Mesenchymal stem cell (in vitro differentiated cells and primary cell): ENCODE results near the gene LARP1.

ENCODE experiments used
- DNase-seq: peaks from one replicate; pipeline ENCODE4 v3.0.0-alpha.2; 2013
- H2AFZ ChIP-seq: one replicate; pipeline ENCODE4 v1.6.1; 2013; ENCODE audit warnings: low read depth, mild to moderate bottlenecking, control low read depth, inconsistent platforms, low read length, moderate library complexity
- H2AK5ac ChIP-seq: 2 replicates; pipeline ENCODE4 v1.6.1; 2013; ENCODE audit warnings: low read length, moderate library complexity, mild to moderate bottlenecking, inconsistent platforms; ENCODE audit not compliant: severe bottlenecking
- H2BK120ac ChIP-seq: one replicate; pipeline ENCODE4 v1.6.1; 2013; ENCODE audit warnings: low read depth, mild to moderate bottlenecking, inconsistent platforms, low read length, moderate library complexity
- H2BK12ac ChIP-seq, 2 experiments: one replicate each; pipeline ENCODE4 v1.6.1; 2013; ENCODE audit warnings: inconsistent platforms in 2 of 2, low read length in 2 of 2, mild to moderate bottlenecking in 2 of 2, moderate library complexity in 2 of 2, control low read depth in 1 of 2
- H2BK15ac ChIP-seq: one replicate; pipeline ENCODE4 v1.6.1; 2013; ENCODE audit warnings: mild to moderate bottlenecking, low read depth, inconsistent platforms; ENCODE audit not compliant: poor library complexity, severe bottlenecking
- H2BK5ac ChIP-seq: 2 replicates; pipeline ENCODE4 v1.6.1; 2013; ENCODE audit warnings: low read depth, mild to moderate bottlenecking, low read length, control low read depth, inconsistent platforms; ENCODE audit not compliant: poor library complexity, severe bottlenecking
- H3K14ac ChIP-seq, 2 experiments: one replicate each; pipeline ENCODE4 v1.6.1; 2013; ENCODE audit warnings: inconsistent platforms in 2 of 2, low read length in 2 of 2, control low read depth in 1 of 2, mild to moderate bottlenecking in 1 of 2, moderate library complexity in 1 of 2
- H3K18ac ChIP-seq, 2 experiments: one replicate each; pipeline ENCODE4 v1.6.1; 2013; ENCODE audit warnings: inconsistent platforms in 2 of 2, low read length in 2 of 2, control low read depth in 1 of 2, low read depth in 1 of 2, mild to moderate bottlenecking in 1 of 2
- H3K23ac ChIP-seq, 2 experiments: one replicate each; pipeline ENCODE4 v1.6.1; 2013; ENCODE audit warnings: inconsistent platforms in 2 of 2, low read length in 2 of 2, mild to moderate bottlenecking in 2 of 2, moderate library complexity in 2 of 2, control low read depth in 1 of 2
- H3K27ac ChIP-seq: 2 replicates; pipeline ENCODE4 v1.5.1; 2013; ENCODE audit warnings: mild to moderate bottlenecking, moderate library complexity, low read length, control low read depth, inconsistent platforms; ENCODE audit not compliant: poor library complexity, severe bottlenecking
- H3K27me3 ChIP-seq, 2 experiments: 2 replicates each; pipeline versions ENCODE4 v1.6.1 to v1.7.0; 2013; ENCODE audit warnings: low read length in 2 of 2, mild to moderate bottlenecking in 2 of 2, moderate library complexity in 2 of 2, control low read depth in 1 of 2, inconsistent platforms in 1 of 2; ENCODE audit not compliant: control insufficient read depth in 1 of 2, insufficient read depth in 1 of 2
- H3K36me3 ChIP-seq, 2 experiments: 2 replicates each; pipeline versions ENCODE4 v1.6.1 to v1.7.0; 2013; ENCODE audit warnings: low read length in 2 of 2, control low read depth in 1 of 2, inconsistent platforms in 1 of 2, low read depth in 1 of 2, mild to moderate bottlenecking in 1 of 2; ENCODE audit not compliant: insufficient read depth in 2 of 2, control insufficient read depth in 1 of 2
- H3K4ac ChIP-seq, 2 experiments: one replicate each; pipeline ENCODE4 v1.6.1; 2013; ENCODE audit warnings: inconsistent platforms in 2 of 2, low read length in 2 of 2, mild to moderate bottlenecking in 2 of 2, moderate library complexity in 2 of 2, control low read depth in 1 of 2, low read depth in 1 of 2
- H3K4me1 ChIP-seq: 2 replicates; pipeline ENCODE4 v1.6.1; 2013; ENCODE audit warnings: low read depth, low read length, control low read depth; ENCODE audit not compliant: control insufficient read depth, insufficient read depth
- H3K4me2 ChIP-seq: 2 replicates; pipeline ENCODE4 v1.6.1; 2013; ENCODE audit warnings: low read length, mild to moderate bottlenecking, inconsistent platforms; ENCODE audit not compliant: poor library complexity, severe bottlenecking
- H3K4me3 ChIP-seq, 2 experiments: 2 replicates each; pipeline versions ENCODE4 v1.5.1 to v1.7.0; 2013; ENCODE audit warnings: low read length in 2 of 2, mild to moderate bottlenecking in 2 of 2, control low read depth in 1 of 2, low read depth in 1 of 2; ENCODE audit not compliant: insufficient read depth in 1 of 2
- H3K79me1 ChIP-seq: replicated peaks from 2 replicates; pipeline ENCODE4 v1.6.1; 2013; ENCODE audit warnings: mild to moderate bottlenecking, control low read depth, low read length, inconsistent platforms; ENCODE audit not compliant: poor library complexity, severe bottlenecking
- H3K9ac ChIP-seq: 2 replicates; pipeline ENCODE4 v1.7.0; 2013; ENCODE audit warnings: mild to moderate bottlenecking, low read length, moderate library complexity
- H3K9me3 ChIP-seq: 2 replicates; pipeline ENCODE4 v1.7.0; 2013; ENCODE audit warnings: mild to moderate bottlenecking, low read length; ENCODE audit not compliant: control insufficient read depth
- H4K8ac ChIP-seq: one replicate; pipeline ENCODE4 v1.6.1; 2013; ENCODE audit warnings: inconsistent platforms, mild to moderate bottlenecking, low read length, moderate library complexity
- H4K91ac ChIP-seq: one replicate; pipeline ENCODE4 v1.6.1; 2013; ENCODE audit warnings: mild to moderate bottlenecking, low read length, inconsistent platforms
- WGBS: methylation state at CpG from one replicate; pipeline ENCODE4 v1.1.7; 2013; ENCODE audit warnings: mixed read lengths; 5-methylcytosine and 5-hydroxymethylcytosine counted together

Gene LARP1

GRCh38 chr5:154813158-154813557, 58.0 kb downstream of the LARP1 start:
- H3K18ac ChIP-seq = no peak overlapping the region

DNA sequence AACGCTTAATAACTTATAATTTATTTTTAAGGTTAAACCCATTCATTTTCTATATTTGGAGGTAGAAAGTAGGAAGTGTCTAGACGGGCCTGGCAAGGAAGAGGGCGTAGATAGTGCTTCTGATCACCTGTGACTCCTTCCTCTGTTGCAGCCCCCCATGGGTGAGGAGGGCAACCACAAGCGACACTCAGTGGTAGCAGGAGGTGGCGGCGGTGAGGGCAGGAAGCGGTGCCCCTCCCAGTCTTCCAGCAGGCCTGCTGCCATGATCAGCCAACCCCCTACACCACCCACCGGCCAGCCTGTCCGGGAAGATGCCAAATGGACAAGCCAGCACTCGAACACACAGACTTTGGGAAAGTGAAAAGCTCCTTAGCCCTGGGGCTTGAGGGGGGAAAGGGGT, 58.6 kb downstream of the LARP1 start:
- H3K4ac ChIP-seq = no peak overlapping the region
- H3K14ac ChIP-seq = no peak overlapping the region
- H4K8ac ChIP-seq = no peak overlapping the region
- H3K36me3 ChIP-seq = peaks cover 56 to 90% of the 10 kb centered on the region in 2 experiments
- no peak overlapping the region for H4K91ac ChIP-seq
- 97% methylated on average over 8 of the region's 10 CpGs for WGBS
- H2BK12ac ChIP-seq = no peak overlapping the region
- H3K4me2 ChIP-seq = no peak overlapping the region
- peaks cover 7% of the 10 kb centered on the region for H3K4me1 ChIP-seq
- H2BK120ac ChIP-seq = no peak overlapping the region
- H3K27me3 ChIP-seq = no peaks in the 10 kb centered on the region
- no peak overlapping the region for H3K27ac ChIP-seq
- DNase-seq = no peak
- H3K9me3 ChIP-seq = no peaks in the 10 kb centered on the region
- H2AFZ ChIP-seq = no peak overlapping the region
- no peak overlapping the region for H2BK5ac ChIP-seq
- H3K79me1 ChIP-seq = peaks cover 40% of the 10 kb centered on the region
- H2BK15ac ChIP-seq = no peak overlapping the region
- no peak overlapping the region for H3K4me3 ChIP-seq
- H3K18ac ChIP-seq = no peak overlapping the region
- no peak overlapping the region for H2AK5ac ChIP-seq
- H3K9ac ChIP-seq = peak overlapping the region; percentile 19
- no peak overlapping the region for H3K23ac ChIP-seq

More at GRCh38 chr5:154813158-154813557, 58.0 kb downstream of the LARP1 start:
- peaks cover 59 to 90% of the 10 kb centered on the region in 2 experiments for H3K36me3 ChIP-seq
- no peak overlapping the region for H2BK120ac ChIP-seq
- no peak overlapping the region for H2BK12ac ChIP-seq
- no peak overlapping the region for H3K23ac ChIP-seq
- H2AFZ ChIP-seq = no peak overlapping the region
- 98% methylated on average over 4 of the region's 4 CpGs for WGBS
- H3K4ac ChIP-seq = no peak overlapping the region
- H3K14ac ChIP-seq = no peak overlapping the region
- no peak overlapping the region for H4K8ac ChIP-seq
- H3K4me3 ChIP-seq = no peak overlapping the region
- H2BK5ac ChIP-seq = no peak overlapping the region
- H3K4me2 ChIP-seq = no peak overlapping the region
- no peak overlapping the region for H2BK15ac ChIP-seq
- H3K27ac ChIP-seq = no peak overlapping the region
- peaks cover 41% of the 10 kb centered on the region for H3K79me1 ChIP-seq
- no peak for DNase-seq
- H2AK5ac ChIP-seq = no peak overlapping the region
- H3K9ac ChIP-seq = peak overlapping the region; percentile 19
- peaks cover 7% of the 10 kb centered on the region for H3K4me1 ChIP-seq
- no peaks in the 10 kb centered on the region for H3K27me3 ChIP-seq
- H3K9me3 ChIP-seq = no peaks in the 10 kb centered on the region
- H4K91ac ChIP-seq = no peak overlapping the region

- H4K8ac ChIP-seq = no peak overlapping the region
- peak overlapping the region in 1 of 2 experiments; percentile 11 for H3K18ac ChIP-seq
- H3K14ac ChIP-seq = no peak overlapping the region
- DNase-seq = no peak
- H3K23ac ChIP-seq = no peak overlapping the region
- H3K79me1 ChIP-seq = peaks cover 49% of the 10 kb centered on the region
- no peak overlapping the region for H3K9ac ChIP-seq
- no peak overlapping the region for H2AK5ac ChIP-seq
- H2BK12ac ChIP-seq = no peak overlapping the region
- no peaks in the 10 kb centered on the region for H3K27me3 ChIP-seq
- peaks cover 66 to 93% of the 10 kb centered on the region in 2 experiments for H3K36me3 ChIP-seq
- no peak overlapping the region for H2BK5ac ChIP-seq
- peaks cover 7% of the 10 kb centered on the region for H3K4me1 ChIP-seq
- no peak overlapping the region for H3K4ac ChIP-seq
- H2AFZ ChIP-seq = no peak overlapping the region
- no peak overlapping the region for H2BK15ac ChIP-seq
- H3K9me3 ChIP-seq = no peaks in the 10 kb centered on the region
- no peak overlapping the region for H3K27ac ChIP-seq
- over 99% methylated on average over 11 of the region's 11 CpGs for WGBS
- H4K91ac ChIP-seq = no peak overlapping the region
- H2BK120ac ChIP-seq = no peak overlapping the region
- H3K4me3 ChIP-seq = peak overlapping the region in 1 of 2 experiments; percentile 22
- H3K4me2 ChIP-seq = no peak overlapping the region
Observed at GRCh38 chr5:154815025-154815424, 59.8 kb downstream of the LARP1 start.

GRCh38 chr5:154815684-154816247, 60.6 kb downstream of the LARP1 start:
- H2BK5ac ChIP-seq = no peak overlapping the region
- H3K4ac ChIP-seq = no peak overlapping the region
- H3K18ac ChIP-seq = no peak overlapping the region
- H3K4me3 ChIP-seq = no peak overlapping the region
- H3K23ac ChIP-seq = no peak overlapping the region
- H2BK12ac ChIP-seq = no peak overlapping the region
- no peaks in the 10 kb centered on the region for H3K9me3 ChIP-seq
- H2BK120ac ChIP-seq = no peak overlapping the region
- no peak overlapping the region for H3K27ac ChIP-seq
- peaks cover 7% of the 10 kb centered on the region for H3K4me1 ChIP-seq
- no peak overlapping the region for H3K9ac ChIP-seq
- peaks cover 50% of the 10 kb centered on the region for H3K79me1 ChIP-seq
- DNase-seq = no peak
- no peak overlapping the region for H4K91ac ChIP-seq
- no peak overlapping the region for H2AK5ac ChIP-seq
- WGBS = 99% methylated on average over 5 of the region's 5 CpGs
- H3K4me2 ChIP-seq = no peak overlapping the region
- no peak overlapping the region for H4K8ac ChIP-seq
- no peak overlapping the region for H3K14ac ChIP-seq
- no peaks in the 10 kb centered on the region for H3K27me3 ChIP-seq
- peaks cover 68 to 96% of the 10 kb centered on the region in 2 experiments for H3K36me3 ChIP-seq
- no peak overlapping the region for H2BK15ac ChIP-seq
- H2AFZ ChIP-seq = no peak overlapping the region
